HFFc6 (cell line): ENCODE results near the gene KIAA0513. TPM values are rescaled to one million over a fixed set of nuclear protein-coding genes. Genes with fewer than 3 reads are reported as not detected.

ENCODE experiments used
- DNase-seq: peaks from one replicate; pipeline ENCODE4 v3.0.0-alpha.2; 2018
- H3K27ac Mint-ChIP-seq: 2 replicates; pipeline ENCODE4 v1.8.0; 2020; ENCODE audit warnings: mild to moderate bottlenecking, mixed read lengths
- H3K27me3 Mint-ChIP-seq: 2 replicates; pipeline ENCODE4 v1.8.0; 2021; ENCODE audit warnings: mild to moderate bottlenecking, moderate library complexity, mixed read lengths; ENCODE audit not compliant: insufficient read depth
- H3K36me3 Mint-ChIP-seq: 2 replicates; pipeline ENCODE4 v1.8.0; 2021; ENCODE audit warnings: low read depth, mixed read lengths
- H3K4me1 Mint-ChIP-seq: 2 replicates; pipeline ENCODE4 v1.8.0; 2020; ENCODE audit warnings: low read depth, mixed read lengths
- H3K4me3 Mint-ChIP-seq: 2 replicates; pipeline ENCODE4 v1.8.0; 2020; ENCODE audit warnings: mild to moderate bottlenecking, moderate library complexity, mixed read lengths
- H3K9me3 Mint-ChIP-seq: 2 replicates; pipeline ENCODE4 v1.8.0; 2020; ENCODE audit warnings: mild to moderate bottlenecking, mixed read lengths
- total RNA-seq, 6 experiments: library from RNA; stranded (reverse); fragmentation: NEBNext Ultra II Directional; extraction: Animal tissue kit (Norgen Biotek cat#: 25700); gene quantifications; 2 replicates in 1 of 6; 3 replicates in 5 of 6; pipeline ENCODE4 v1.2.3, GENCODE V29; 2021
- TF ChIP-seq, protein P1 (sequence below): fragments of 200-600 bp; sonication (generic); IDR thresholded peaks from 2 replicates; pipeline ENCODE4 v1.5.0; 2021; ENCODE audit warnings: antibody characterized with exemption, mild to moderate bottlenecking

The KIAA0513 gene
- total RNA-seq, 6 experiments from 2014 or later = 12.5 to 15.4 (median 13.8) TPM

DNA sequence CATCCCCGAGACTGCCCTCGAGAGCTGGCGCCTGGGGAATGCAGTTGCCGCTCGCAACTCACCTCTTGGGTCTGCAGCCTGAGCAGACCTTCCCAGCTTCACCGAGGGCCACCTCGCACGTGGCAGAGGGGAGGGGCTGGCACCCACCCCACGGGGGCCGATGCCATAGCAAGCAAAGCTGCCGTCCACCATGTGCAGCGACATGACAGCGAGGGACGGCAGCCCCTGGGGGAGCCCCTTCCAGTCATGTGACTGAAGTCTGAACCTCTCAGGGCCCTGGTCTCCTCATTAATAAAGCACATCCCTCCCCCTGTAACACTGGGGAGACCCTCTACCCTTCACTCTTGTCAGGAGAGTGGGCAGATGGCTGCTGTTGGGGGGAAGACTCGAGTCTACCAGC, 54.2 kb downstream of the KIAA0513 start:
- Mint-ChIP-seq H3K27ac (no peak overlapping the region), H3K27me3 (no peaks in the 10 kb centered on the region), H3K4me1 (no peaks in the 10 kb centered on the region), H3K36me3 (peaks cover 22% of the 10 kb centered on the region), H3K9me3 (no peaks in the 10 kb centered on the region), H3K4me3 (no peak overlapping the region)
- TF ChIP-seq, protein P1, sequence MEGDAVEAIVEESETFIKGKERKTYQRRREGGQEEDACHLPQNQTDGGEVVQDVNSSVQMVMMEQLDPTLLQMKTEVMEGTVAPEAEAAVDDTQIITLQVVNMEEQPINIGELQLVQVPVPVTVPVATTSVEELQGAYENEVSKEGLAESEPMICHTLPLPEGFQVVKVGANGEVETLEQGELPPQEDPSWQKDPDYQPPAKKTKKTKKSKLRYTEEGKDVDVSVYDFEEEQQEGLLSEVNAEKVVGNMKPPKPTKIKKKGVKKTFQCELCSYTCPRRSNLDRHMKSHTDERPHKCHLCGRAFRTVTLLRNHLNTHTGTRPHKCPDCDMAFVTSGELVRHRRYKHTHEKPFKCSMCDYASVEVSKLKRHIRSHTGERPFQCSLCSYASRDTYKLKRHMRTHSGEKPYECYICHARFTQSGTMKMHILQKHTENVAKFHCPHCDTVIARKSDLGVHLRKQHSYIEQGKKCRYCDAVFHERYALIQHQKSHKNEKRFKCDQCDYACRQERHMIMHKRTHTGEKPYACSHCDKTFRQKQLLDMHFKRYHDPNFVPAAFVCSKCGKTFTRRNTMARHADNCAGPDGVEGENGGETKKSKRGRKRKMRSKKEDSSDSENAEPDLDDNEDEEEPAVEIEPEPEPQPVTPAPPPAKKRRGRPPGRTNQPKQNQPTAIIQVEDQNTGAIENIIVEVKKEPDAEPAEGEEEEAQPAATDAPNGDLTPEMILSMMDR = no peak
- no peak for DNase-seq

DNA sequence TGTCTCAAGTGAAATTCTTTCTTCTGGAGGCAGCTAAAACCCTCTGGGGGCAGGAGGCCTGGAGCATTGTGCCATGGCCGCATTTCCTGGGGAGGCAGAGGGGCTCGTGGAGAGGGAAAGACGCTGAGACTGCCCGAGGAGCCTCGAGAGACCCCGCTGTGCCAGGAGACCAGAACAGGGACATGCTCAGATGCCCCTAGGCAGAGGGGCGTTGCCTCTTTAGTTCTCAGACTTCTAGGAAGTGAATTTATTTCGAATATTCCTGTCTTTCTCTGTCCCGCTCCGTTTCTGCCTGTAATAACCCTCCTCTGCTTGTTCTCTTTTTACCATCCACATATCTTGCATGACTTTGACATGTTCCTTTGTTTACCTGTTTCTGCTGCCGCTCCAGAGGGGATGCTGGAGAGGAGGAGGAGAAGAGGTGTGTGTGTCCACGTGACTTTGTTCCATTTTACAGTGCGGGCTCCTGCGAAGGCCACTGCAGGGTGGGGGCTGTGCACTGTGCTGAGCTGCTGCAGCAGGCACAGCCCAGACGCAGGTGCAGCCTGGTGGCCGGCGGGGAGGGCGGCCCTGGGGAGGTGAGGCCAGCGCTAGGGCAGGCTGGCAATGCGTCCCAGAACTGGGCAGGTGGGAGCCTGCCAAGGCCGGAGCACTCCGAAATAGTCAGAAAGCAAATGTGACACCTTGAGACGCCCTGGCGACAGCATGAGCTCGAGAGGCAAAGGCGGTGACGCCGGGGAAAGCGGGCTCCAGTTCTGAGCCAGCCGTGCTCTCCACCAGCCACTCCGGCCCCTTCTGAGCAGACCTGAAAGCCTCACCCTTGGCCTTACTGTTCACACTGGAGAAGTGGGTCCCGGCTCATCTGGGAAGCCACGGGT, 54.8 kb downstream of the KIAA0513 start:
- no peak overlapping the region for H3K27ac Mint-ChIP-seq
- no peak overlapping the region for H3K4me3 Mint-ChIP-seq
- TF ChIP-seq, protein P1 = no peak
- H3K9me3 Mint-ChIP-seq = no peaks in the 10 kb centered on the region
- peaks cover 22% of the 10 kb centered on the region for H3K36me3 Mint-ChIP-seq
- DNase-seq = no peak
- no peaks in the 10 kb centered on the region for H3K27me3 Mint-ChIP-seq
- H3K4me1 Mint-ChIP-seq = no peaks in the 10 kb centered on the region

DNA sequence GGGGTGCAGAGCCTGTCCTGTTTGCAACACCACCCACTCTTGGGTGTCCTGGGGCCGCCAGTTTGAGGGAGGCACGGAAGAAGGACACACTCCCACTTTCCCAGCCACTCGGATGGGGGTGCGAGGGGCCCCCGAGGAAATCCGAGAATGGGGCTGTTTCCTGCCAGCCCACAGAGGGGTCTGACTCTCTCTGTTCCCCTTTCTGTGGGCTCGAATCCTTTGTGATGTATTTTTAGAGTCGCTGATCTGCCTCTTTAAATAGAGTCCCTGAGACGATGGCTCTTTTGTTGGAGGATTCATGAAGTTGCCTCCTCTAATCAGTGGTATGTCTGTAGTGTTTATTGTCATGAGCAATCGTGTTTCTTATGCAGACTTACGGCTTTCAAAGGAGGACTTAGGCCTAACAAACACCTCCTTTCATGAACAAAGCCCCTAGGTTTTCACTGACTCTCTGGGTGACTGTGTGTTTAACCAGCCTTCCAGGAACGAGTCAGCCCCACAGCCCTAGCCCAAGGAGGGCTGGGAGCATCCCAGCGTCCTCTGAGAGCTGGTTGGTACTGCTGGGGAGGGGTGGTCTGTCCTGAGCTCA, 55.5 kb downstream of the KIAA0513 start:
- Mint-ChIP-seq H3K4me3 (no peak overlapping the region), H3K36me3 (peaks cover 16% of the 10 kb centered on the region), H3K27me3 (no peaks in the 10 kb centered on the region), H3K4me1 (no peaks in the 10 kb centered on the region), H3K9me3 (no peaks in the 10 kb centered on the region), H3K27ac (no peak overlapping the region)
- no peak for DNase-seq
- TF ChIP-seq, protein P1 = no peak

DNA sequence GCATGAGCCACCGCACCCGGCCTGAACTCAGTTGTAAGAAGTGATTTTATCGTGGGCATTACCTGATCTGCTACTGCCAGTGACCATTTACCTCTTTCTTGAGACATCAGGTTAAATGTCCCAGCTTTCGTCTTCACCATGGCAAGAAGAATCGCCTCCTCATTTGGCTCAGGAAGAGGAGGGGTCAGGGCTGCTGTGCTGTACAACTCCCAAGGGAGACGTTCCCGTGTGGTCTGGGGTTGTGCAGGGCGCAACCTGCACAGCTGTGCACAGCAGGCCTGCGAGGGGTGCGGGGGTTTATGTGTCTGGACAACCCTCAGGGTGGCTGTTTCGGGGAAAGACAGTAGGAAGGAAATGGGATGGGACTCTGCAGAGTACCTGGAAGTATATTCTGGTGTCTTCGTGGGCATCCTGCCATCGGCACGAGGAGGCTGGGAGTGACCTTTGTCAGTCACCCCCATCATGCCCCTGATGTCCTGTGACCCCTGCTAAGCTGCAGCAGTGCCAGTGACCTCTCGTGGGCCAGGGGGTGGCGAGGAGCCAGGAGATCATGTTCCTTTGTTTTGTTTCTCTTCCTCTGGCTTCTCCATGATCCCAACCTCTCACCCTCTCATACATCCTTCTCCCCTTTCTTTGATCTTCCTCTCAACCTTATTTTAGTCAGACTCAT, 57.4 kb downstream of the KIAA0513 start:
- peaks cover 6% of the 10 kb centered on the region for H3K4me1 Mint-ChIP-seq

DNA sequence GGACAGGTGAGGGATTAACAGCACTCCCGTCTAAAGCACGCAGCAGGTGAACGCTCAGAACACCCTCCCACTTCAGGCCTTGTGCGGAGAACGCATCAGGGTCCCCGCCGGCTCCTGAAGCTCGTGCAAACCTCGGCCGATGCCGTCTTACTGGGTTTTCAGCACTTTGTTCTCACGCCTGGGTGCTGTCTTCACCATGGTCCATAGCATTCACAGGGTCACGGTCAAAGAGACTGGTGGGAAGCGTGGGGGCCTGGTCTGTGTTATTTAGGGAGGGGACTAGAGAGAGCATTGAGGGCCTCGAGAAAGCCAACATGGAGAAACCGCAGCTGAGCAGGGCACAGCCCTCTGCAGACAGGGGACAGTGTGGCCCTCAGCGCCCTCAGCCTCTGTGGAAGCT, 58.1 kb downstream of the KIAA0513 start:
- Mint-ChIP-seq H3K4me3 (no peak overlapping the region), H3K9me3 (no peaks in the 10 kb centered on the region), H3K36me3 (no peaks in the 10 kb centered on the region), H3K27me3 (no peaks in the 10 kb centered on the region), H3K27ac (no peak overlapping the region), H3K4me1 (peaks cover 13% of the 10 kb centered on the region)
- no peak for DNase-seq
- TF ChIP-seq, protein P1 = no peak

More for the DNA sequence above, 57.4 kb downstream of the KIAA0513 start:
- Mint-ChIP-seq H3K9me3 (no peaks in the 10 kb centered on the region), H3K4me3 (no peak overlapping the region), H3K27me3 (no peaks in the 10 kb centered on the region), H3K36me3 (peaks cover 3% of the 10 kb centered on the region; the same call in 1 of the 2 replicates), H3K27ac (no peak overlapping the region)
- TF ChIP-seq, protein P1 = no peak
- DNase-seq = no peak
